ENCODE data around the gene CCDC194. TPM values are rescaled to one million over a fixed set of nuclear protein-coding genes. Genes with fewer than 3 reads are reported as not detected.

CCDC194 gene
- total and polyA plus RNA-seq, 2 of the 8 experiments (the other 6 are each of a cell fraction or from before 2014, with no cell fraction given), result 0.33 TPM; not detected in 1

DNA sequence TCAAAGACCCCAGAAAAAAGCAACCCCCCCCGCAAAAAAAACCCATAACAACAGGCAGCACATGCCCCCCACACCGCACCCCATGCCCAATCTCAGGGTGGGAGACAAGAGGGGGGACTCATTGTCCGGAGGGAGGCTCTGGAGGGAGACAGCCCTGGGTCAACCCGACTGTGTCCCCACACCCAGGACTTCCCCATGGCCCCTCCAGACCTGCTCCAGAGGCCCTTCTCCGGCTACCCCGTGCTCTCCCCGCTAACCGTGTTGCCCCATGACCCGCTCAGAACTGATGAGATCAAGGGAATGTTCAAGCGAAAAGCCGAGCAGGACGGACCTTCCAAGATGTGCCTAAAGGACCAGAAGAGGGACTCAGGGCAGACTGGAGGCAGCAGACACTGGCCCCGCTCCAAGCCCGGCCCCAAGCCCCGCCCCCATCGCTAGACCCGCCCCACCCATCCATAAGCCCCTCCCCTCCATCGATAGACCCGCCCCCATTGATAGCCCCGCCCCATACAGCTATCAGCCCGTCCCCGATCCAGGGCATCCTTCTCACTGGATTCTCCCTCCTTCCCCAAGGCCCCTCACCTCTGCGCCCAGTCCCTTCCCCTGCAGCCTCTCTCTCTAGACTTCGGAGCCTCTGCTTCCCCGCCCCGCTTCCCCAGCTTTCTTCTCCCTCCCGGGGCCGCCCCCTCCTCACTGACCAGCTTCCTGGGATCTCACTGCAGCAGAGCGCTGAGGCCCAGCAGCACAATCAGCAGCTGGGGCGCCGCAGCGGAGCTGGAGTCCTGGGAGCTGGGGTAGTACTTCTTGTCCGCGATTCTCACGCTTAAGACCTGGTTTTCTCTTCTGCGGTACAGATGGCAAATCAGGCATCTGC, 9.2 kb upstream of the CCDC194 start (continued):
- TF ChIP-seq NANOG (IDR thresholded peaks at IDR 0.05; ENCODE audit: insufficient read depth, low read depth, low read length, poor library complexity, severe bottlenecking) (no peak), SP4 (IDR thresholded peaks at IDR 0.05; ENCODE audit: low read length) (no peak), SIX5 (IDR thresholded peaks at IDR 0.05; ENCODE audit: low read depth, low read length) (no peak)
- TF ChIP-seq, protein P1, sequence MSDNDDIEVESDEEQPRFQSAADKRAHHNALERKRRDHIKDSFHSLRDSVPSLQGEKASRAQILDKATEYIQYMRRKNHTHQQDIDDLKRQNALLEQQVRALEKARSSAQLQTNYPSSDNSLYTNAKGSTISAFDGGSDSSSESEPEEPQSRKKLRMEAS (IDR thresholded peaks at IDR 0.05), result no peak
